MCF 10A (cell line): ENCODE measurements around the gene ISCA2. TPM values are rescaled to one million over a fixed set of nuclear protein-coding genes. Genes with fewer than 3 reads are reported as not detected.
A peak's percentile ranks its signal among the peaks of the same experiment; 100 is the strongest.

Experiments used
- BruUV-seq: library from RNA; stranded (reverse); fragments of 400-500 nt; replicated peaks from 2 replicates; lab custom pipeline; 2021; lab: Mats Ljungman, UMichigan
- CTCF ChIA-PET: fragments of 300-600 bp; sonication (Branson Sonifier 250); formaldehyde crosslinking; extraction: SDS; loops from one replicate; lab custom pipeline; 2021; ENCODE audit warnings: antibody characterized with exemption, inconsistent platforms; lab: Yijun Ruan, JAX
- POLR2A ChIA-PET: fragments of 300-600, 350-650 bp; sonication (Branson Sonifier 250); formaldehyde crosslinking; extraction: SDS; loops from one replicate; lab custom pipeline; 2020; ENCODE audit warnings: antibody characterized with exemption, inconsistent platforms; lab: Yijun Ruan, JAX
- DNase-seq: peaks from one replicate; pipeline ENCODE4 v3.0.0-alpha.2; 2018; ENCODE audit not compliant: unreplicated experiment
- H3K27ac Mint-ChIP-seq: one replicate; pipeline ENCODE4 v1.8.0; 2022; ENCODE audit warnings: mild to moderate bottlenecking, low read depth, mixed read lengths; ENCODE audit not compliant: unreplicated experiment
- H3K27me3 Mint-ChIP-seq: one replicate; pipeline ENCODE4 v1.8.0; 2022; ENCODE audit warnings: mixed read lengths; ENCODE audit not compliant: insufficient read depth, unreplicated experiment
- H3K36me3 Mint-ChIP-seq: one replicate; pipeline ENCODE4 v1.8.0; 2022; ENCODE audit warnings: mild to moderate bottlenecking, moderate library complexity, mixed read lengths; ENCODE audit not compliant: insufficient read depth, unreplicated experiment
- H3K4me1 Mint-ChIP-seq: one replicate; pipeline ENCODE4 v1.8.0; 2022; ENCODE audit warnings: mixed read lengths; ENCODE audit not compliant: insufficient read depth, unreplicated experiment
- H3K4me3 Mint-ChIP-seq: one replicate; pipeline ENCODE4 v1.8.0; 2022; ENCODE audit warnings: mild to moderate bottlenecking, moderate library complexity, mixed read lengths; ENCODE audit not compliant: unreplicated experiment
- H3K9me3 Mint-ChIP-seq: one replicate; pipeline ENCODE4 v1.8.0; 2022; ENCODE audit warnings: mixed read lengths; ENCODE audit not compliant: unreplicated experiment
- CTCF ChIP-seq: fragments of 200-600 bp; IDR thresholded peaks from one replicate; pipeline ENCODE4 v1.8.0; 2022; ENCODE audit warnings: antibody characterized with exemption, mild to moderate bottlenecking; ENCODE audit not compliant: unreplicated experiment
- intact Hi-C: fragments of 100-400 bp; cut with micrococcal nuclease; formaldehyde crosslinking; loops from 2 replicates; pipeline ENCODE4 v1.14.1; 2022
- total RNA-seq: library from RNA; stranded (reverse); gene quantifications from 2 replicates; pipeline ENCODE4 v1.2.3, GENCODE V29; 2022

ISCA2 gene
- total RNA-seq, 1 experiment from 2014 or later, result 13.9 TPM

GRCh38 chr14:74510959-74511409 lies 17.4 kb downstream of the ISCA2 start:
- DNase-seq, result no peak
- H3K36me3 Mint-ChIP-seq, result peaks cover 26% of the 10 kb centered on the region
- CTCF ChIA-PET, result interaction anchor here (0.7 to 2.4 kb wide), 4 partner anchors 8 to 52 kb away, joined by 3 to 5 read pairs (median 4); no protein-coding TSS in a partner anchor
- BruUV-seq, result no TSS peak
- H3K9me3 Mint-ChIP-seq, result no peaks in the 10 kb centered on the region
- no peaks in the 10 kb centered on the region for H3K27me3 Mint-ChIP-seq
- POLR2A ChIA-PET, result interaction anchor here (0.7 kb wide), 1 partner anchor 8 kb away, joined by 4 read pairs; no protein-coding TSS in a partner anchor
- H3K4me3 Mint-ChIP-seq, result no peak overlapping the region
- H3K27ac Mint-ChIP-seq, result peak overlapping the region; percentile 63
- peaks cover 9% of the 10 kb centered on the region for H3K4me1 Mint-ChIP-seq
- intact Hi-C loops, result no loop called here
- TF ChIP-seq CTCF, result no peak

- intact Hi-C loops, result no loop called here
- CTCF ChIA-PET, result interaction anchor here (0.7 to 2.4 kb wide), 5 partner anchors 9 to 60 kb away, joined by 3 to 5 read pairs (median 3); no protein-coding TSS in a partner anchor
- BruUV-seq, result no TSS peak
- Mint-ChIP-seq H3K4me1 (peaks cover 9% of the 10 kb centered on the region), H3K4me3 (no peak overlapping the region), H3K36me3 (peaks cover 14% of the 10 kb centered on the region), H3K27me3 (no peaks in the 10 kb centered on the region), H3K27ac (no peak overlapping the region), H3K9me3 (no peaks in the 10 kb centered on the region)
- TF ChIP-seq CTCF, result no peak
- DNase-seq, result no peak
- POLR2A ChIA-PET, result no interaction called here
Observed at GRCh38 chr14:74511966-74512830, 18.6 kb downstream of the ISCA2 start.

GRCh38 chr14:74514471-74514941 lies 20.9 kb downstream of the ISCA2 start:
- ChIA-PET CTCF (no interaction called here), POLR2A (interaction anchor here (0.6 kb wide), 1 partner anchor 580 kb away, joined by 3 read pairs; no protein-coding TSS in a partner anchor)
- no peak for DNase-seq
- Mint-ChIP-seq H3K27ac (no peak overlapping the region), H3K4me1 (peaks cover 9% of the 10 kb centered on the region), H3K36me3 (peaks cover 12% of the 10 kb centered on the region), H3K4me3 (no peak overlapping the region), H3K9me3 (no peaks in the 10 kb centered on the region), H3K27me3 (no peaks in the 10 kb centered on the region)
- no TSS peak for BruUV-seq
- intact Hi-C loops, result no loop called here
- no peak for TF ChIP-seq CTCF

- no peak overlapping the region for H3K4me3 Mint-ChIP-seq
- H3K36me3 Mint-ChIP-seq, result peaks cover 12% of the 10 kb centered on the region
- no peaks in the 10 kb centered on the region for H3K9me3 Mint-ChIP-seq
- intact Hi-C loops, result no loop called here
- H3K27ac Mint-ChIP-seq, result no peak overlapping the region
- no TSS peak for BruUV-seq
- DNase-seq, result no peak
- ChIA-PET CTCF (interaction anchor here (0.6 kb wide), 1 partner anchor 212 kb away, joined by 5 read pairs; no protein-coding TSS in a partner anchor), POLR2A (no interaction called here)
- H3K27me3 Mint-ChIP-seq, result no peaks in the 10 kb centered on the region
- no peak for TF ChIP-seq CTCF
- peaks cover 7% of the 10 kb centered on the region for H3K4me1 Mint-ChIP-seq
Observed at GRCh38 chr14:74515891-74516412, 22.4 kb downstream of the ISCA2 start.
